GM21526 (cell line): ENCODE measurements around the gene ACLY.

ENCODE experiments used
- ATAC-seq: cut with Tn5 transposase; IDR thresholded peaks from one replicate; pipeline ENCODE4 v1.9.1; 2021; ENCODE audit warnings: moderate library complexity; ENCODE audit not compliant: unreplicated experiment, low FRiP score

ACLY gene

DNA sequence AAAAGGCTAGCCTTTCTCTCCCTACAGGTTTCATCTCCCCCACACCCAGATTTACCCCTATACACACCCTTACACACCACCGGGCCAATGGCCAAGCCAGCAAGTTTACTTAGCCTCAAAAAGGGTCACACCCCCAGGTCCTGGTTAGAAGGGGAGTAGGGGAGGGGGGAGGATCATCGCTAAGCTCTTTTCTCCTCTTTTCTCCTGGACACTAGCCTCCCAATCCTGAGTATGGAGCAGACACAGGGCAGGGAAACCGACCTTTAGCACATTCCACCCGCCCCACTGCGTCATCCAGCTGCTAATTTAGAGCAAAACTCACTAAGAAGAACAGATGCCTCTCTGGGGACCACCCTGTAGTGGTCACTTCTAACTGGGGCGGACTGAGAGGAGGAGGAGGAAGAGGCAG lies 4.4 kb downstream of the ACLY start:
- ATAC-seq = no peak

DNA sequence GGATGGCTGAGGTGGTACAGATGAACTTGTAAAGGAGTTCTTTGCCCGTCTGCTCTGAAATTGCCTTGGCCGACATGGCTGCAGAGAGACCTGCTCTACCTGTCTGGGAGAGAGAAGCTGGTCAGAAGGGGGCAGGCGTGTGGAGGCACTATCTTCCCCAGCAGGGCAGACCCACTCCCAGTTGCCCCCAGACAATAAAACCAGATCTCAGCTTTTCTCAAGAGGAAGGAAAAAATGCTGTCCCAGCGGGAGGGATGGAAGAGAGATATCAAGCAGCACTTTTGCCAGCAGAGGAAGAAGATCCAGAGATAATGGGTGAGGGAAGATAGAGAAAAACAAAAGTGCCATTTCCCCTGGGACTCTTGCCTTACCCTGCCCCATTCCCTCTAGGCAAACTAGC lies 5.0 kb downstream of the ACLY start:
- no peak for ATAC-seq

DNA sequence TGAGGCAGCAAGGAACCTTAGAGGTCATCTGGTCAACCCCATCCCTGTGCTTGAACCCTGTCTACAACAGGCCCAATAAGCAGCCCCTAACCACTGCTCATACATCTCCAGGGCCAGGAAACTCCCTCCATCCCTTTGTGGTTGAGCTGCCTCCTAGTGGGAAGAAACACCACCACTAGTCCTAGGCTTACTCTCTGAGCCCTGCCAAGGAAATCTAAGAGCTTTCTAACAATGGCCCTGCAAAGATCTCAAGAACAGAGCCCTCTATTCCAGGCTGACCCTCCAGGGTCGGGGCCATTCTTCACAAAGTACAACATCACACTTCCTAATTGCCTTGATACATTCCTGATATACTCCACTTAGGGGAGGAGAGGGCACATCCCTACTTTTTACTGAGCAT lies 5.8 kb downstream of the ACLY start:
- no peak for ATAC-seq

- ATAC-seq = no peak
These were observed 7.9 kb downstream of the ACLY start for GRCh38 chr17:41910701-41911391.

DNA sequence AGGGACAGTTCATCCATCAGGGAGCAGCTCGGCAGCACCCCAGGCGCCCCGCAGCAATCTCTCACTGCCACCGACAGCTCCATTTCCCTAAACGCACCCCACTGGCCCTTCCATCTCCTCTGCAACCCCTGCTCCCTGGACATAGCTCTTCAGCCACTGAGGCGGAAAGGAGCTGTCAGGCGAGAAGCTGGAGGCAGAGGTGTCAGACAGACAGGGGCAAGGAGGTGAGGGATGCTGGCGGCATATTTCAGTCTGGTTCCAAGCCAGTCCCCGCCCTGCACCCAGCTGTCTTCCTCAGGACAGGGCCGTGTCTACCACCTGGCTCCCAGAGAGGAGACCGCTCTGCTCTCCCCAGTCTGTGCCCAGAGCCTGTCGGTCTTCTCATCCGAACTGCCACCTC lies 9.7 kb downstream of the ACLY start:
- no peak for ATAC-seq

DNA sequence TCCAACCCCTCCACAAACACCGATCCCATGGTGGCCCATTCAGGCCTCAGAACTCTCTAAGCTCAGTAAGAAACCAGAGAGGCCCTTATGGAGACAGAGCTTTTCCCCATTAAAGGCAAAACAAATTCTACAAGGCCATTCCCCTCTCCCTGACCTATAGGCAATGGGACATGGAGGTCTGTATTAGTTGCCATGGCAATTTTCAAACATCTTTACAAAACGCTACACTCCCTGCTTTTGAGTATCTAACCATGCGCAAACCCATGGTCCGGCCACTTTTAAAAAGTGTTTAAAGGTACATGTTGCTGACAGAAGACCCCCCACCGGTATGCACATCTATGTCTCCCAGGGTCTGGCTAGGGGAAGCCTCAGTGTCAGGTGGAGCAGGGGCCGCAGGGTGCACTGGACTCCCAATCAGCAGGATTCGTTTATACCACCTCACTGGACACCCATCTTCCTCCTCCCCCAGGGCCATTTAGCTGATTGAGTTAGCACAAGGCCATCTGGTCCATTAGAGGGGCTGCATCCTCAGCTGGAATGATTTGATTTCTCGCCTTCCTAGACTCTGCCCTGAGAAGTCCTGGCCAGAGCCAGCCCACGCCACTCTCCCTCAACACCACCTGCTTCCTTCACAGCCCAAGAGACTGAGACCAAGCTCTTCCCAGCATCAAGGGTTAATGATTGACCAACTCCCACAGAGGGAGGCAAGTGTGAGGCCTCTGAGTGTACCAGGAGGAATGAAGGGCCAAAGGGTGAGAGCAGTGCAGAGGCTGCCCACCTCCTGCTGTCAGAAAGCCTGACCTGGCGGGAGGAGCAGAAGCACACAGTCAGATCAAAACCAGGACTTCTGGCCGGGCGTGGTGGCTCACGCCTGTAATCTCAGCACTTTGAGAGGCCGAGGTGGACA lies 10.9 kb downstream of the ACLY start:
- no peak for ATAC-seq

DNA sequence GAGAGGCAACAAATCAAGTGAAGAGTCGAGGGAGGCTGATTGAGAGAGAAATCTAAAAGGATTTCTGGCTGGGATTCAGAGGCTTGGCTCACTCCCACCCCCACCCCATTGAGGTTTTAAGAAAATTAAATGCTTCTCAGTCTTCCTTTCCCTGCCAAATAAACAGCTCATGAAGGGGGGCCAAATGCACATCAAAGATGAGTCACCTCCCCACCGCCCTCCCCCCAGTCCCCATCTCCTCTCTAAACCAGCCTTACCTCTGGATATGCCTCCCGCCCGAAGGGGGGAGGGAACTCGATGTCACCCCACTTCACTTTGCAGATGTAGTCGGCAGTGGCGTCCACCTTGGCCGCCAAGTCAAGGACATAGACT lies 11.6 kb downstream of the ACLY start:
- ATAC-seq = no peak

- ATAC-seq = no peak
These were observed 12.1 kb downstream of the ACLY start for GRCh38 chr17:41906465-41907184.

DNA sequence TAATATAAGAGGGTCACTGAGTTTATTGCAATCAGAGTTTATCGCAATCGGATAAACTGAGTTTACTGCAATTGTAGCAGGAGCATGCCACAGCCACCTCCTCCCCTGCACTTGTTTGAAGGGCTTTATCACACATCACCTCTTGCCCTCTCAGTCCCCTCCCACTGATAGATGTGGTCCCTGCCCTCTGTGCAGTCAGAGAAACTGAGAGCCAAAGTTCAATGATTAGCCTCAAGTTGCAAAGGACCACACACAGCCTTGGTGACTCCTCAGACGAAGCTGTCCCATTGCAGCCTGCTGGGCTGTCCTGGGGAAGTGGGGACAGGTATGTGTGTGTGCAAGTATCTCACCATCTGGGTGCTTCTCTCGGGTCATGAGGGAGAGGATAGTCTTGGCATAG lies 13.6 kb downstream of the ACLY start:
- ATAC-seq = no peak

GRCh38 chr17:41904242-41904841 lies 14.4 kb downstream of the ACLY start:
- no peak for ATAC-seq

DNA sequence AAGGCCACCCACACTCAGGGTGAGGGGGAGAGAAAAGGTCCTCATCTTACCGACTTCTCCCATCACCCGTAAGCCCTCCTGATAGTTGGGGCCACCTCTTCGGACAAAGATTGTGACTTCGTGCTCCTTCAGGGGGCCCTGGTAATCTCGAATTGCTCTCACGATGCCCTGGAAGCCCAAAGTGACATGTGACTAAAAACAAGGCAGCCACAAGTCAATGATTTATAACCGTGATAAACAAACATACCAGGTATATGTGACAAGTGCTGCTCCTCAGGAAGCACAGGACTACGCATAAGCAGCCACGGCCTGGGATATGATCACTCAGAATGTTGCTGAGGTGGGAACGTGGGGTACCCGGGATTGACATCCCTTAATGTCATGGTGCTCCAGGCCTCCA lies 17.1 kb downstream of the ACLY start:
- ATAC-seq = no peak

DNA sequence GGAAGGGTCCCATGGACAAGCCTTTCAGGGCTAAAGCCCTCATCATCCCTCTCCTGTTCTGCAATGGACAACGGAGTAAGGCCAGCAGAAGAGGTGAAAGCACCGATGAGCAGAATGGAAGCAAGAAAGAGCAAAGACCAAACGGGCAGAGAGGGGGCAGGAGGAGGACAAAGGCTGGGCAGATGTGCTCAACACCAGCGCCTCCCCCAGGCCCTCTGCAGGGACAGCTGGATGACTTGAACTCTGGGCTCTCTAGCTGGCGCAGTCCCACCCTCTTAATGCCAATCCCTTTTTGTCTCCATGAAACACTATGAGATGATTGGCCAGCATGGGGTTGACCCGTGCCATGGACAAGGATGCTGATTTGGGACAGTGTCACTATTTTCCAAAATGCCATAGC lies 22.0 kb downstream of the ACLY start:
- no peak for ATAC-seq

DNA sequence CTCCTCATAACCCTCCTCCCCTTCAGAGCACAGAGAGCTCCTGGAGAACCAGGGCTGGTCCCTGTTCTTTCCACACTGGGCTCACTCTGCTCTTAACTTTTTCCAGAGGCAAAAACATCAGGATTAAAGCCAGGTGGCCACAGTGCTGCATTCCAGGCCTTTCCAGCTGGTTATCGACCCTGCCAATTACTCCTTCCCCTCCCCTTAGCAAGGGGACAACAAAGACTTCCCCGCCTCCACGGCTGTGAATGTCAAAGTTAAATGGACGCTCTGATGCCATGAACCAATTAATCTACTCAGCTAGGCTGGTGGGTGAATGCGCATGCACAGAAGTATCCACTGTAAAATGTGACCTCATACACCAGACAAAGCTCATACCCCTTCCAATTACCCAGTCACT lies 23.1 kb downstream of the ACLY start:
- ATAC-seq = no peak

GRCh38 chr17:41894791-41895331 lies 23.9 kb downstream of the ACLY start:
- ATAC-seq = no peak

DNA sequence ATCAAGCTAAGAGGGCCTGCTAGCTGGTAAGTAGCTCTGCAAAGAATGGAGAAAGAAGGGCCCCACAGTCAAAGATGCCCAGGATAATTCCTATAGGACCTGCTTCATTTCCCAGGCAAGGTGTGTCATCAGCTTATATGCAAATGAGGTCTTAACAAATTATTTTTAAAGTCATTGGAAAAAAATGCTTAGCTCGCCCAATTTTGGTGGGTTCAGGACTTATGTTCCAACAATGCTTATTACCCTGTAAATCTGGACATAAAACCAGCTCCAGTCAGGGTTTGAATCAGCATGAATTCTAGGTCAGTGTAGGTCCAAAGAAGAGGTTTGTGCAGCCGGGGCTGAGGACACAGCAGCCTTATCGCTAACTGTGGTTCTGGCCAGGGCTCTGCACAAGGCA lies 25.4 kb downstream of the ACLY start:
- ATAC-seq = no peak

DNA sequence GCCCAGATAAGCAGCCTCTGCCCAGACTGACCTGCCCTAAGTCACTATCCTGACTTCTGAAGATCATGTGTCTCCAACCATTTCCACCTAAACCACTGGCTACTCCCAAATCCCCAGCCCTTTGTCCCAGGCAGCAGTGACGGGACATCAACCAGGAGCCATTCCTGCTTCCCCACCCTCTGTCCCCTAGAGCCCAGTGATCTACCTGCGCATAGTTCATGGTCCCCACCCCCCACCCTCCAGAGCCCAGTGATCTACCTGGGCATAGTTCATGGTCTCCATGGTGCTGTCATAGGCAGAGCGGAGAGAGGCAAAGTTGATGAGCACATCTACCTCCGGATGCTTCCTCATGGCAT lies 26.8 kb downstream of the ACLY start:
- ATAC-seq = no peak

DNA sequence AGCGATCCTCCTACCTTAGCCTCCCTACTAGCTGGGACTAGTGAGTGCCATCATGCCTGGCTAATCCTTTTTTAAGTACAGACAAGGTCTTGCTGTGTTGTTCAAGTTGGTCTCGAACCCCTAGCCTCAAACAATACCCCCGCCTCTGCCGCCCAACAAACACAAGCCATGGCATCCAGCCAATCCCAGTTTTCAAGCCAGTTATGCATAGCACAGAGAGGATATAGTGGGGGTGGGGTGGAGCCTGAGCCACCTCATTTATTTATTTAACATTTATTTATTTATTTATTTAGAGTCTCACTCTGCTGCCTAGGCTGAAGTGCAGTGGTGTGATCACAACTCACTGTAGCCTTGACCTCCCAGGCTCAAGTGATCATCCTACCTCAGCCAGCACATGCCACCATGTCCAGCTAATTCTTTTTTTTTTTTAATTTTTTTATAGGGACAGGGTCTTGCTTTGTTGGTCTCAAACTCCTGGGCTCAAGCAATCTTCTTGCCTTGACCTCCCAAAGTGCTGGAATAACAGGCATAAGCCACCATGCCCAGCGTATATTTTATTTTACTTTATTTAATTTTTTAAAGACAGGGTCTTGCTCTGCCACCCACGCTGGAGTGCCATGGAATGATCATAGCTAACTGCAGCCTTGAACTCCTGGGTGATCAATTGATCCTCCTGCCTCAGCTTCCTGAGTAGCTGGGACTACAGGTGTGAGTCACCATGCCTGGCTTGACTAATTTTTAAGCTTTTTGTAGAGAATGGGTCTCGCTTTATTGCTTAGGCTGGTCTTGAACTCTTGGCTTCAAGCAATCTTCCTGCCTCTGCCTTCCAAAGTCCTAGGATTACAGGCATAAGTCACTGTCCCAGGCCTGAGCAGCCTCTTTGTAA lies 27.4 kb downstream of the ACLY start:
- ATAC-seq = no peak

- ATAC-seq = no peak
These were observed 30.3 kb downstream of the ACLY start for GRCh38 chr17:41888332-41888965.

GRCh38 chr17:41885733-41886132 lies 33.0 kb downstream of the ACLY start:
- no peak for ATAC-seq
